22Rv1 (cell line): ENCODE results near the gene KNDC1.

Source experiments
- CTCF ChIP-seq: fragments of 450-650 bp; IDR thresholded peaks from 2 replicates; pipeline ENCODE4 v1.5.1; 2017; ENCODE audit warnings: mild to moderate bottlenecking
- ZFX ChIP-seq: fragments of 450-650 bp; IDR thresholded peaks from 2 replicates; pipeline ENCODE4 v1.6.1; 2017; ENCODE audit warnings: antibody characterized with exemption, borderline replicate concordance

GRCh38 chr10:133274751-133275683, 115.0 kb downstream of the KNDC1 start:
- TF ChIP-seq CTCF (no peak), ZFX (no peak)
